A549 treated with CpdA at 1 μM for 4 hours (cell line): ENCODE measurements around the gene PPP4R3C. TPM values are rescaled to one million over a fixed set of nuclear protein-coding genes. Genes with fewer than 3 reads are reported as not detected.

Source experiments
- total RNA-seq: library from RNA; stranded (reverse); fragments of 200-300 nt; extraction: Qiagen RNA extraction; gene quantifications from 5 replicates; pipeline ENCODE4 v1.2.3, GENCODE V29; 2022; ENCODE audit warnings: low read depth

Gene PPP4R3C
- not detected in 5 replicates for total RNA-seq

DNA sequence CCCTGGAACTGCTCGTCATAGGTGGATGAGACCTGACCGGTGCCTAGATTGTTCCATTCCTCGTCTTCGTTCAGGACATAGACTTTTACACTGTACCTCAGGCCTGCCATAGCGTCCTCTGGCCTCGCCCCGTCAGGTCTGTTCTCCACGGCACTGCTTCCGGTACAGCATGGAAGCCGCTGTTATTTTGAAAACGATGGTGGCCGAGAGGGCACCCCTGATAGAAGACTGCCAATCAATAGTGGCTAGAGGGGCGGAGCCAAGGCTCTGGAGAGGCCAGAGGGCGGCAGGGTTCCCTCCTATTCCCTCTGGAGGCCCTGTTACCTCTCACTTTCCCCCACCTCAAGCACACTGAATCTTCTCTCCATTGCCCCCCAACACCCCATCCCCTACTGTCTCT lies at the start of gene PPP4R3C:
Gene PPP4R3C (minus strand): TSS at position 155 of the 400 bp plus-strand sequence. CDS start 45 bp downstream, at position 110.

Other genes starting within 250 kb of the PPP4R3C start
- not detected in 5 replicates for gene DCAF8L2, start 127.0 kb upstream of the PPP4R3C start, total RNA-seq